GM18951 (cell line): Measurements from ENCODE around the gene PRKG2.

Experiments
- POLR2A ChIP-seq: IDR thresholded peaks from 4 replicates; pipeline ENCODE4 v1.6.1; 2011; ENCODE audit warnings: mild to moderate bottlenecking; ENCODE audit not compliant: insufficient read length, insufficient read depth; ENCODE audit errors: extremely low read depth
- in situ Hi-C: fragments of 300-500 bp; cut with MboI; formaldehyde crosslinking; loops from one replicate; pipeline ENCODE4 v1.12.0; 2022; ENCODE audit warnings: low sequenced_read_pairs, mixed read lengths, inconsistent platforms; ENCODE audit not compliant: unreplicated experiment

PRKG2 gene

DNA sequence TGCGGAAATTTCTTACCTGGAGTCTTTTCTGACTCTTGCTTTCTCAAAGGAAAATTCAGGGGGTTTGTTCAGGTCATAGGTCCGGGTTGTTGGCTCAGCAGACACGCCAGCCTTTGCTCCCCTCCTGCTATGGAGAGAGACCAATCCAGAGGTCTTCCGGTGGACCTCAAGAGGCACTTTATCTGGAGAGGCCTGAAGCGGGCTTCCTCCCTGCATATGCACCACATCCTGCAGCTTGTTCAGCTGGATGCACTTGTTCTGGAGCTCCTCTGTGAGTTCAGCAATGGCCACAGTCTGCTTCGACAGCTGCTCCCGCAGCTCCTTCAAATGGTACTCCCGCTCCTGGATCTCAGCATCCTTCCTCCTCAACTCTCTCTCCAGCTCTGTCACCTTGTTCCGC is 10.5 kb downstream of the PRKG2 start:
- in situ Hi-C loops, result no loop called here
- no peak for TF ChIP-seq POLR2A

DNA sequence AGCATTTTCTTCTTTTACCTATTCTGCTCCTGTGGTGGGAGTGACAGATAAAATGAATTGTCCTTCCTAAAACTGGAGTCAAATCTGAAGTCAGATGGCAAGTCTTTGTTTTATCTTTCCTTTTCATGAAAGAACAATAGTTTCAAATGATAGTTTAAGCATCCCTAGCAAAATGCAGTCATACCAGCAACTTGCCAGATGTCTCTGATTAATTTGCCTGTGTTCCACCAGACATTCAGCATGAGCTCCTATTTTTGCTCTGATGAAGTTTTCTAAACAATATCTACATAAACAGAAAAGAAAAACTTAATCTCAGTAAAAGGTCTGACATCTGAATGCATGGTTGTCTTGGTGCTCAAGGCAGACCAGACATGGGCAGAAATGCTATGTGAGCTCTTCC is 15.2 kb downstream of the PRKG2 start:
- TF ChIP-seq POLR2A, result no peak
- in situ Hi-C loops, result no loop called here

- in situ Hi-C loops, result no loop called here
These were observed 16.4 kb downstream of the PRKG2 start for GRCh38 chr4:81198609-81199008.

DNA sequence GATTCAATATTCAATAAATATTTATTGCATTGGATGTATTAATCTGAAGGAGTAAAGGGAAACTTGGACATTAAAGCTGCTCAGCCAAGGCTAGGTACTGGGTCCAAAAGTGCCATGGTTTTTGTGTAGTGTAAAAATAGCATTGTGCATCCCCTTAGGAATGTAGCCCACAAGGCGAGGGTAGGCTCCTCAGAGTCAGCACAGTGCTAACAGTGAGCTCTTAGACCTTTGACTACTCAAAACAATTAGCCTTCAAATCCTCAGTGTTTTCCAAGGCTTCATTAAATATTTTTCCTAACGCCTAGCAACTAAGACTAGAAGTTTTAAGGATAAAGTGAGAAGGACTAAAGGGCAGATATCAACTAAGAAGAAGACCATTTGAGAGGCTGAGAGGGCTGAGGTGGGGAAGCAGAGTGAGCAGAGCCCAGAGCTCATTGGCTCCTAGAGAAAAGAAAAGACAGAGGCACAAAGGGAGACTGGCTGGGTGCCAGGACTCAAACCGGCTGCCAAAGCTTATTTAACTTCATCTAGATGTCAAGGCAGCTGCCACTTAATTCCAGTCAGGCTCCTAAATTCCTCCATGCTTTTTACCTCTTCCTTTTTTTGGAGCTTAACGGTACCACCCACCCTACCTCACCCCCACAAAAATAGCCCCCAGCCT is 17.0 kb downstream of the PRKG2 start:
- in situ Hi-C loops, result no loop called here
- no peak for TF ChIP-seq POLR2A

More at GRCh38 chr4:81198609-81199008, 16.4 kb downstream of the PRKG2 start:
- no peak for TF ChIP-seq POLR2A

- in situ Hi-C loops, result no loop called here
- no peak for TF ChIP-seq POLR2A
These were observed 18.8 kb downstream of the PRKG2 start for GRCh38 chr4:81196126-81196650.

DNA sequence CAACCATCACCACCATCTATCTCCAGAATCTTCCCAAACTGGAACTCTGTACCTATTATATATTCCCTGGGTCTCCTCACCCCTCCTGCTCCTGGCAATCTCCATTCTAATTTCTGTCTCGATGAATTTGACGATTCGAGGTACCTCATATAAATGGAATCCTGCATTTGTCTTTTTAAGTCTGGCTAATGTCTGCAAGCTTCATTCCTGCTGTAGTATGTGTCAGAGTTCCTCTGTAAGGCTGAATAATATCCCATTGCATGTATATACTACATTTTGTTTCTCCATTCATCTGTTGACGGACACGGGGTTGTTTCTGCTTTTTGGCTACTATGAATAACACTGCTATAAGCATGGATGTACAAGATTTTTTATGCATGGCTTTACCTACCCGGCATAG is 19.5 kb downstream of the PRKG2 start:
- no peak for TF ChIP-seq POLR2A
- in situ Hi-C loops, result no loop called here

DNA sequence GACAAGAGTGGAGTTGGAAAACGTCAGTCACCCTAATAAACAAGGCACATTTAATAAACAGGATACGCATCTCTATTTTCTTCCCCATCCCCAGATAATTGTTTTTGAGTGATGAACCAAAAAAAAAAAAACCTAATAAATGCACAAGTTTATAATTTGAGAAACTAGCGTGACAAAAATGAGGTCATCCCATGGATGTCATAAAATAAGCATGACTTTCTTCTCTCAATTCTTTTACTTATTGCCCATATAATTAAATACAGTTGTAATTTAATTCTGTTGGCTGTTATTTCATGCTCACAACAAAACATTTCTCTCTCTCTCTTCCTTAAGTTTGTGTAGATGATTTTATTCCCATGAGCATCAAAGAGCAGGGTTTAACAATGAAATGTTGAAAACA is 20.7 kb downstream of the PRKG2 start:
- no peak for TF ChIP-seq POLR2A
- in situ Hi-C loops, result no loop called here

- in situ Hi-C loops, result no loop called here
- no peak for TF ChIP-seq POLR2A
These were observed 34.1 kb downstream of the PRKG2 start for GRCh38 chr4:81180916-81181315.

DNA sequence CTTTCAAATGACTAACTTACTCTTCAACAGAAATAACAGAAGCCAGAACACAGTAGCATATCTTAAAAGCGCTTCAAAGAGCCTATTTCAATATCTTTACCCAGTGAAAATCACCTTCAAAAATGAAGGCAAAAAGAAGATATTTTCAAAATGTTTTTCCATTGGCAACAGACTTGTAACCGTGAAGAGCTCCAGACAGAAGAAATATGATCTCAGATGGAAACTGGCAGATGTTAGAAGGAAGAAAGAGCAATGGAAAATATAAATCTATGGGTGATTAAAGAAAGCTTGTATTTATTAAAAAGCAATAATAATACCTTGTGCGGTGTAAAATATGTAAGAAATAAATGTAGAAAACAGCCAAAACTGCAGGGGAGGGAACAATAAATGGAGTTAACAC is 35.7 kb downstream of the PRKG2 start:
- no peak for TF ChIP-seq POLR2A
- in situ Hi-C loops, result no loop called here

GRCh38 chr4:81173213-81173612 is 41.8 kb downstream of the PRKG2 start:
- TF ChIP-seq POLR2A, result no peak

DNA sequence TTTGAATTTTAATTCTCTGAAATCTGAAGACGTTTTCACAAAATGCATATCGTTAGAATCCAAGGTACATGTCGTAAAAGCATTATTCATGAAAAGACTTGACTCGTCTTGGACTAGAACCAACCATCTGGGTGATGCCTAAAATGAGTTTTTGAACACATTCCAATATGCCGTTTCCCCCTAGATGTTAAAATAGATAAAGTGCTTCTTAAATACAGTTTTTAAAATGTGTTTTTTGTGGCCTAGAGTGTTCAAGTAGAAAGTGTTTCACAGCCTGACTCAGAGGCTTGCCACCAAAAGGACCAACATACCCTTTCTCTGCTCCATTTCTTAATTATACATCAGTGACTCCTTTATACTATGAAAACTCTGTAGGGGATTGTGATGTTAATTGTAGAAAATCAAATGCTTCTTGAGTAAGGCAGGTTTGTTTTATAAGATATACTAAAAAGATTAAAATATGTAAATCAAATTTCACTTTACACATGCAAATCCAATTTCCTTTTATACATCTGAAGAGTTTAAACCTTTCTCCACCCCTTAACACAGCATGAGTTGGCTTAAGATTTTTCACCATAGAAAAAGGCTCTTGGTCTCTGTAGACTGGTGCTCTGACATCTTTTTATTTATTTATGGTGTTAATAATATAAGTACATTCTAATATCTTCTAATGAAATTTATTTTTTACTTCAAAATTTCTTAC is 48.4 kb downstream of the PRKG2 start:
- in situ Hi-C loops, result no loop called here
- TF ChIP-seq POLR2A, result no peak

More at GRCh38 chr4:81173213-81173612, 41.8 kb downstream of the PRKG2 start:
- in situ Hi-C loops, result no loop called here

GRCh38 chr4:81165861-81166430 is 49.1 kb downstream of the PRKG2 start:
- TF ChIP-seq POLR2A, result no peak
- in situ Hi-C loops, result no loop called here

DNA sequence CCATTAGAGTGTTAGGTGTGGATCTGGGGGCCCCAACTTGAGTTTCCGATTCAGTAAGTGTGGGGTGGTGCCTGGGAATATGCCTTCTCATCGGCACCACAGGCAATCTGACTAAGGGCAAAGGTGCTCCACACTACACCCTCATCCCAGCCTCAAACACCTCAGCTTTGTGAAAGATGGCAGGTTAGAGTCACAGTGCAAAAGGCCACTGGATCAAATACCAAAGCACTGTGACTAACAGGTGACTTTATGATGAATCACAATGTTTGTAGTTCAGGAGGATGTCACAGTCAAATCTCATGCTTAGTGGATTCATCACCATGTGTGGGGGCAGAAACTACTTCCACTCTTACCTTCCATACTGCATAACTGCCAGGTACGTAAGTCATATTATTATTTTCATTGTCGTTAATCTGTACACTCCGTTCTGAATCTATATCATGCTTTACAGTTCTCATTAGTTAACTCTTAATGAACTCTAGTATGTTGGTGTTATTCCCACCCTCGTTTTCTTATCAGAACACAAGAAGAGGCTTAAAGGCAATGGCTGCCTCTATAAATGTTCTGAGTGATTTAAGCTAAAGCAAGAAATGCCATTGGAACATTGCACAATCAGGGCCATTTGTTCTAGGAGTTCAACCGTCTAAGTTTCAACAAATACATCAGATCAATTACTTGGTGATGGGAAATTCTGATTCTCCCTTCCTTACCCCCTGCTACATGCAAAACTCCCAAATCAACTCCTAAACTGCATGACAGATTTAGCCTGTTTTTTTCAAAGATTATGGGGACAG is 50.2 kb downstream of the PRKG2 start:
- no peak for TF ChIP-seq POLR2A
- in situ Hi-C loops, result no loop called here

- no peak for TF ChIP-seq POLR2A
- in situ Hi-C loops, result no loop called here
These were observed 50.9 kb downstream of the PRKG2 start for GRCh38 chr4:81164126-81164525.
